HG02970 (cell line): ENCODE data around the gene DYNC1LI1.

ENCODE experiments used
- ATAC-seq: cut with Tn5 transposase; IDR thresholded peaks from one replicate; pipeline ENCODE4 v1.9.1; 2021; ENCODE audit warnings: mild to moderate bottlenecking, moderate library complexity, moderate number of reproducible peaks; ENCODE audit not compliant: unreplicated experiment, low FRiP score

The DYNC1LI1 gene

GRCh38 chr3:32495085-32495484, 75.6 kb downstream of the DYNC1LI1 start:
- ATAC-seq: no peak

- no peak for ATAC-seq
Measured at GRCh38 chr3:32493437-32494414, 76.9 kb downstream of the DYNC1LI1 start.

- ATAC-seq: no peak
Measured at GRCh38 chr3:32492684-32493436, 77.8 kb downstream of the DYNC1LI1 start.

- ATAC-seq: no peak
Measured at GRCh38 chr3:32488474-32489008, 82.1 kb downstream of the DYNC1LI1 start.

GRCh38 chr3:32487781-32488473, 82.7 kb downstream of the DYNC1LI1 start:
- ATAC-seq: no peak

GRCh38 chr3:32484436-32484835, 86.2 kb downstream of the DYNC1LI1 start:
- no peak for ATAC-seq

GRCh38 chr3:32483772-32484171, 86.9 kb downstream of the DYNC1LI1 start:
- no peak for ATAC-seq

GRCh38 chr3:32482693-32483092, 88.0 kb downstream of the DYNC1LI1 start:
- ATAC-seq: no peak

GRCh38 chr3:32481791-32482631, 88.6 kb downstream of the DYNC1LI1 start:
- no peak for ATAC-seq

- ATAC-seq: no peak
Measured at GRCh38 chr3:32480604-32481003, 90.1 kb downstream of the DYNC1LI1 start.
